Aorta (tissue), 5 donors: ENCODE results near the gene PKNOX2. TPM values are rescaled to one million over a fixed set of nuclear protein-coding genes. Genes with fewer than 3 reads are reported as not detected.

Experiments
- ATAC-seq: fragments of 200-7000 bp; cut with Tn5 transposase; one replicate; pipeline ENCODE4 v1.9.1; 2022; ENCODE audit warnings: moderate library complexity; ENCODE audit not compliant: low FRiP score
- DNase-seq, 2 donors: peaks; one replicate each; pipeline ENCODE4 v3.0.0-alpha.2; 2020
- H3K27ac ChIP-seq, 2 donors: one replicate each; pipeline ENCODE4 v1.5.1; 2013; ENCODE audit warnings: low read length in 2 of 2, mild to moderate bottlenecking in 2 of 2, moderate library complexity in 2 of 2, control low read depth in 1 of 2, inconsistent platforms in 1 of 2, low read depth in 1 of 2
- H3K27me3 ChIP-seq, 2 donors: one replicate each; pipeline ENCODE4 v1.6.1; 2013; ENCODE audit warnings: control low read depth in 1 of 2, low read length in 1 of 2, mild to moderate bottlenecking in 1 of 2, moderate library complexity in 1 of 2; ENCODE audit not compliant: insufficient read depth in 2 of 2, control insufficient read depth in 1 of 2
- H3K36me3 ChIP-seq, 2 donors: one replicate each; pipeline ENCODE4 v1.6.1; 2013; ENCODE audit warnings: control low read depth in 1 of 2, low read length in 1 of 2, mild to moderate bottlenecking in 1 of 2; ENCODE audit not compliant: insufficient read depth in 2 of 2, control insufficient read depth in 1 of 2
- H3K4me1 ChIP-seq, 2 donors: one replicate each; pipeline ENCODE4 v1.6.1; 2013; ENCODE audit warnings: low read length in 2 of 2, control low read depth in 1 of 2, mild to moderate bottlenecking in 1 of 2, moderate library complexity in 1 of 2; ENCODE audit not compliant: insufficient read depth in 2 of 2, control insufficient read depth in 1 of 2
- H3K4me3 ChIP-seq, 2 donors: one replicate each; pipeline ENCODE4 v1.5.1; 2013; ENCODE audit warnings: low read length in 2 of 2, control low read depth in 1 of 2, mild to moderate bottlenecking in 1 of 2
- H3K9me3 ChIP-seq: one replicate; pipeline ENCODE4 v1.6.1; 2013; ENCODE audit warnings: mild to moderate bottlenecking, low read length; ENCODE audit not compliant: control insufficient read depth
- WGBS, 2 donors: extraction: QIAGEN DNeasy Blood & Tissue Kit; methylation state at CpG; one replicate each; pipeline ENCODE4 v1.1.7; 2013; 5-methylcytosine and 5-hydroxymethylcytosine counted together
- intact Hi-C, 2 donors: fragments of 100-400 bp; cut with DNase I; formaldehyde crosslinking; loops; one replicate each; pipeline versions ENCODE4 v1.14.2 to v1.15.0; 2022
- polyA plus RNA-seq, 2 donors: library from polyadenylated mRNA; stranded (reverse); fragments of 200-250 nt; gene quantifications; one replicate each; pipeline ENCODE4 v1.2.3, GENCODE V29; 2013
- total RNA-seq, 2 donors: library from RNA; stranded (reverse); fragmentation: NEBNext Ultra II Directional; extraction: Animal tissue kit (Norgen Biotek cat#: 25700); gene quantifications; one replicate each; pipeline ENCODE4 v1.2.1, GENCODE V29; 2021
- donor health status: healthy with polysubstance abuse.
- donor health status: Bipolar disorder and iron deficiency.
- donor health status: DM: no; HTN: no; CAD: no.
- donor health status: DM: no; HTN: no; CAD: no.
- donor health status: DM: yes; HTN: yes; CAD: no.

PKNOX2 gene
- total and polyA plus RNA-seq, 4 donors, result 1.8 to 19.8 (median 5.8) TPM

GRCh38 chr11:125476721-125477120 lies 312.2 kb downstream of the PKNOX2 start:
- intact Hi-C loops, result no loop called here
- no peak for ATAC-seq
- Histone ChIP-seq H3K4me1 (no peaks in the 10 kb centered on the region), H3K27ac (no peak overlapping the region), H3K4me3 (no peak overlapping the region), H3K36me3 (peaks cover 0 to 1% of the 10 kb centered on the region in 2 donors), H3K27me3 (no peaks in the 10 kb centered on the region), H3K9me3 (no peaks in the 10 kb centered on the region)
- WGBS, 2 donors, result 76% methylated on average over 3 of the region's 3 CpGs
- DNase-seq, result no peak

- no peaks in the 10 kb centered on the region for H3K9me3 ChIP-seq
- H3K27me3 ChIP-seq, result no peaks in the 10 kb centered on the region
- no peak overlapping the region for H3K4me3 ChIP-seq
- ATAC-seq (no peak), DNase-seq (no peak)
- H3K36me3 ChIP-seq, result peaks cover 0 to 1% of the 10 kb centered on the region in 2 donors
- intact Hi-C loops, result no loop called here
- WGBS, 2 donors, result 86 to 90% methylated on average over 3 of the region's 3 CpGs
- no peaks in the 10 kb centered on the region for H3K4me1 ChIP-seq
- H3K27ac ChIP-seq, result no peak overlapping the region
These were observed 314.6 kb downstream of the PKNOX2 start for GRCh38 chr11:125479137-125479536.

- Histone ChIP-seq H3K27ac (no peak overlapping the region), H3K27me3 (no peaks in the 10 kb centered on the region), H3K4me1 (no peaks in the 10 kb centered on the region), H3K4me3 (no peak overlapping the region), H3K36me3 (peaks cover 3 to 4% of the 10 kb centered on the region in 2 donors), H3K9me3 (no peaks in the 10 kb centered on the region)
- ATAC-seq (no peak), DNase-seq (no peak)
- intact Hi-C loops, result no loop called here
- 51 to 62% methylated on average over 3 of the region's 3 CpGs for WGBS, 2 donors
These were observed 317.0 kb downstream of the PKNOX2 start for GRCh38 chr11:125481531-125481930.

Other genes starting within 250 kb of the PKNOX2 start
- under 1 TPM in 1 of 2 donors, not detected in 1; 0.51 TPM for gene HEPN1, start 245.5 kb upstream of the PKNOX2 start, total RNA-seq
- gene HEPN1, start 245.5 kb upstream of the PKNOX2 start, polyA plus RNA-seq, result not detected
- gene HEPACAM, start 228.7 kb upstream of the PKNOX2 start, total RNA-seq, result under 1 TPM; 0.10 to 0.30 TPM
- gene HEPACAM, start 228.7 kb upstream of the PKNOX2 start, polyA plus RNA-seq, result not detected
- gene CCDC15, start 210.5 kb upstream of the PKNOX2 start, total RNA-seq, result 1 to 10 TPM in 1 of 2 donors, under 1 TPM in 1; 0.97 to 1.5 TPM
- under 1 TPM; 0.13 to 0.61 TPM for gene CCDC15, start 210.5 kb upstream of the PKNOX2 start, polyA plus RNA-seq
- 10 to 100 TPM in 1 of 2 donors, 1 to 10 TPM in 1; 9.1 to 11.8 TPM for gene SLC37A2, start 101.4 kb upstream of the PKNOX2 start, total RNA-seq
- 1 to 10 TPM in 1 of 2 donors, under 1 TPM in 1; 0.72 to 6.8 TPM for gene SLC37A2, start 101.4 kb upstream of the PKNOX2 start, polyA plus RNA-seq
- 10 to 100 TPM in 1 of 2 donors, 1 to 10 TPM in 1; 9.9 to 16.9 TPM for gene TMEM218, start 53.1 kb upstream of the PKNOX2 start, total RNA-seq
- 10 to 100 TPM; 31.9 to 34.7 TPM for gene TMEM218, start 53.1 kb upstream of the PKNOX2 start, polyA plus RNA-seq